HepG2 (cell line): Measurements from ENCODE around the gene SLC17A3. TPM values are rescaled to one million over a fixed set of nuclear protein-coding genes. Genes with fewer than 3 reads are reported as not detected.

Experiments used
- E2F1 ChIP-seq: sonication (generic); formaldehyde crosslinking; IDR thresholded peaks from 2 replicates; pipeline ENCODE4 v1.5.0; 2020; ENCODE audit warnings: missing genetic modification reagents
- ESRRA ChIP-seq: sonication (generic); formaldehyde crosslinking; IDR thresholded peaks from 2 replicates; pipeline ENCODE4 v1.5.1; 2020; ENCODE audit warnings: mild to moderate bottlenecking, low read depth, missing genetic modification reagents
- FOXK2 ChIP-seq: fragments of 450-650 bp; IDR thresholded peaks from 2 replicates; pipeline ENCODE4 v1.6.1; 2016
- GZF1 ChIP-seq: sonication (generic); formaldehyde crosslinking; IDR thresholded peaks from 2 replicates; pipeline ENCODE4 v1.5.1; 2020; ENCODE audit warnings: mild to moderate bottlenecking, missing genetic modification reagents
- HDAC1 ChIP-seq: sonication (generic); formaldehyde crosslinking; IDR thresholded peaks from 2 replicates; pipeline ENCODE4 v1.5.1; 2020; ENCODE audit warnings: mild to moderate bottlenecking, missing genetic modification reagents
- MAFF ChIP-seq: IDR thresholded peaks from 2 replicates; pipeline ENCODE4 v1.6.1; 2011; ENCODE audit warnings: low read depth, low read length, improper control_type of control experiment
- NFKBIZ ChIP-seq: IDR thresholded peaks from 2 replicates; pipeline ENCODE4 v1.6.1; 2018; ENCODE audit warnings: missing genetic modification reagents, missing compliant biosample characterization
- RNF2 ChIP-seq: fragments of 450-650 bp; conservative IDR thresholded peaks from 2 replicates; pipeline ENCODE4 v1.6.1; 2016; ENCODE audit warnings: low read depth
- SNAI1 ChIP-seq: sonication (generic); formaldehyde crosslinking; IDR thresholded peaks from 2 replicates; pipeline ENCODE4 v1.5.0; 2020; ENCODE audit warnings: mild to moderate bottlenecking, missing genetic modification reagents, borderline replicate concordance
- STAT6 ChIP-seq: sonication (generic); formaldehyde crosslinking; IDR thresholded peaks from 2 replicates; pipeline ENCODE4 v1.4.0; 2020; ENCODE audit warnings: missing genetic modification reagents, mild to moderate bottlenecking, borderline replicate concordance
- TFDP1 ChIP-seq: IDR thresholded peaks from 2 replicates; pipeline ENCODE4 v1.6.1; 2016; ENCODE audit warnings: missing compliant biosample characterization, missing genetic modification reagents, borderline replicate concordance
- ZEB1 ChIP-seq: IDR thresholded peaks from 2 replicates; pipeline ENCODE4 v1.6.1; 2012; ENCODE audit warnings: mild to moderate bottlenecking, low read depth, inconsistent platforms; ENCODE audit not compliant: insufficient replicate concordance
- ZFP37 ChIP-seq: sonication (generic); formaldehyde crosslinking; IDR thresholded peaks from 2 replicates; pipeline ENCODE4 v1.4.0; 2020; ENCODE audit warnings: missing genetic modification reagents, borderline replicate concordance
- ZNF234 ChIP-seq: sonication (generic); formaldehyde crosslinking; conservative IDR thresholded peaks from 2 replicates; pipeline ENCODE4 v1.5.1; 2020; ENCODE audit warnings: mild to moderate bottlenecking, missing genetic modification reagents
- ZNF264 ChIP-seq: sonication (generic); formaldehyde crosslinking; IDR thresholded peaks from 2 replicates; pipeline ENCODE4 v1.4.0; 2020; ENCODE audit warnings: missing genetic modification reagents
- ZNF33A ChIP-seq: sonication (generic); formaldehyde crosslinking; IDR thresholded peaks from 2 replicates; pipeline ENCODE4 v1.5.1; 2020; ENCODE audit warnings: missing genetic modification reagents, mild to moderate bottlenecking, moderate library complexity, borderline replicate concordance
- ZNF639 ChIP-seq: conservative IDR thresholded peaks from 2 replicates; pipeline ENCODE4 v1.6.1; 2018; ENCODE audit warnings: missing genetic modification reagents
- ZNF710 ChIP-seq: sonication (generic); formaldehyde crosslinking; IDR thresholded peaks from 2 replicates; pipeline ENCODE4 v1.5.0; 2020; ENCODE audit warnings: mild to moderate bottlenecking, missing genetic modification reagents, borderline replicate concordance
- ZNF800 ChIP-seq: sonication (generic); formaldehyde crosslinking; IDR thresholded peaks from 2 replicates; pipeline ENCODE4 v1.4.0; 2020; ENCODE audit warnings: missing genetic modification reagents
- polyA plus RNA-seq, 8 experiments: library from polyadenylated mRNA; depleted of rRNA in 3 of 8; stranded (reverse) in 7 of 8; unstranded in 1 of 8; fragments of >200 nt; fragmentation: Illumina TruSeq in 4 of 8; extraction: Trizol in 4 of 8; gene quantifications; 2 replicates each; pipeline versions ENCODE4 v1.2.1 to v1.2.3, GENCODE V29; 2011 to 2016; ENCODE audit warnings: low read depth in 4 of 8, missing spikeins in 1 of 8, mixed read lengths in 1 of 8; ENCODE audit not compliant: insufficient read depth in 1 of 8
- total RNA-seq, 5 experiments: library from RNA; depleted of rRNA; stranded (reverse); fragments of >200 nt; fragmentation: Illumina TruSeq; extraction: Trizol; gene quantifications; 2 replicates each; pipeline ENCODE4 v1.2.3, GENCODE V29; 2016; ENCODE audit warnings: low read depth in 1 of 5

Gene SLC17A3
- total and polyA plus RNA-seq, 2 of the 13 experiments (the other 11 are each of a cell fraction or from before 2014, with no cell fraction given): 0.09 to 0.11 TPM

- peak; percentile 97 for TF ChIP-seq ZNF710 (CRISPR knock-in tag)
- TF ChIP-seq SNAI1 (CRISPR knock-in tag): no peak
- TF ChIP-seq ZNF33A: 0 out of 2 replicates have a peak, but pooled peaks have one; percentile 79
- TF ChIP-seq GZF1: no peak
- TF ChIP-seq ZNF234 (CRISPR knock-in tag): no peak
- TF ChIP-seq RNF2: no peak
- TF ChIP-seq ESRRA (CRISPR knock-in tag): 0 out of 2 replicates have a peak, but pooled peaks have one; percentile 32
- no peak for TF ChIP-seq ZNF639
- TF ChIP-seq ZFP37: 0 out of 2 replicates have a peak, but pooled peaks have one; percentile 46
- peak; percentile 52; the same call in 1 of the 2 replicates for TF ChIP-seq ZNF264
- TF ChIP-seq NFKBIZ (CRISPR knock-in tag): peak; percentile 94; the same call in 1 of the 2 replicates
- peak; percentile 85 for TF ChIP-seq STAT6 (CRISPR knock-in tag)
- no peak for TF ChIP-seq TFDP1 (CRISPR knock-in tag)
- TF ChIP-seq ZEB1: peak; percentile 74
- peak; percentile 86 for TF ChIP-seq HDAC1 (CRISPR knock-in tag)
- TF ChIP-seq MAFF: peak; percentile 75
- TF ChIP-seq ZNF800: no peak
- no peak for TF ChIP-seq E2F1
- 0 out of 2 replicates have a peak, but pooled peaks have one; percentile 23 for TF ChIP-seq FOXK2
Observed at GRCh38 chr6:25907475-25908014, 33.5 kb upstream of the SLC17A3 start (continued).
